IPS-18c (cell line): ENCODE results near the gene SETD7.
"Not testable (repeated sequence)": the region's sequence is repeated elsewhere in the genome, so short reads cannot be mapped to it uniquely, and the experiment has no call there.

Experiments
- H3K4me3 ChIP-seq: 2 replicates; pipeline ENCODE4 v1.7.0; 2013; ENCODE audit warnings: low read depth, mild to moderate bottlenecking, low read length, moderate library complexity; ENCODE audit not compliant: insufficient read depth
- H3K9me3 ChIP-seq: one replicate; pipeline ENCODE4 v1.6.1; 2013; ENCODE audit warnings: mild to moderate bottlenecking, low read length, moderate library complexity; ENCODE audit not compliant: control insufficient read depth, insufficient read depth

SETD7 gene

DNA sequence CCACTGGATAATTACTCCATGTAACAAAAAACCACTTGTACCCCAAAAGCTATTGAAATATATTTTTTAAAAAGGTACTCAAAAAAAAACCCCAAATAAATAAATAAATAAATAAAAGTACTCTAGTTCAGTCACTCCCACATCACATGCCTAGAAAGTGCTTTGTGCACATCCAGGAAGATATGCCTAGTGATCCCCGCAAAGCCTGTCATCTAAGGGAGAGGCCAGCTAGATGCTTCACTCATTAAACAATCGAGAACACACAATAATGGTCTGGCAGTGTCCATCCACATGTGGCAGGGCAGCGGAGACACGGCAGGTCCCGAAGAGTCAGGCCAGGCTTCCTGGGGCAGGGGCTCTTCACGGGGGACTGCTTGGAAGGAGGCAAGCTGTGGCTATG, 54.5 kb downstream of the SETD7 start:
- H3K4me3 ChIP-seq, result no peak overlapping the region
- no peaks in the 10 kb centered on the region for H3K9me3 ChIP-seq

DNA sequence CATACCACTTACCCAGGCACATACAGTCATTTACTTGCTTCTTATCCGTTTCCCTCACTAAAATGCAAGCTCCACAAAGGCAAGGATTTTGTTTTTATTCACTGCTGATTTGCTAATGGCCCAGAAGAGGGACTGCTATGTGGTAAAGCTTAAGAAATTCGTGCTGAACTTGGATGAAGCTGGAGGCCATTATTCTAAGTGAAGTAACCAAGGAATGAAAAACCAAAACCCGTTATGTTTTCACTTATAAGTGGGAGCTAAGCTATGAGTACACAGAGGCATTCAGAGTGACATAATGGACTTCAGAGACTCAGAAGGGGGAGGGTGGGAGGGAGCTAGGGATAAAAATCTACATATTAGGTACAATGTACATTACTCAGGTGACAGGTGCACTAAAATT, 54.9 kb downstream of the SETD7 start:
- no peaks in the 10 kb centered on the region for H3K9me3 ChIP-seq
- H3K4me3 ChIP-seq, result no peak overlapping the region

DNA sequence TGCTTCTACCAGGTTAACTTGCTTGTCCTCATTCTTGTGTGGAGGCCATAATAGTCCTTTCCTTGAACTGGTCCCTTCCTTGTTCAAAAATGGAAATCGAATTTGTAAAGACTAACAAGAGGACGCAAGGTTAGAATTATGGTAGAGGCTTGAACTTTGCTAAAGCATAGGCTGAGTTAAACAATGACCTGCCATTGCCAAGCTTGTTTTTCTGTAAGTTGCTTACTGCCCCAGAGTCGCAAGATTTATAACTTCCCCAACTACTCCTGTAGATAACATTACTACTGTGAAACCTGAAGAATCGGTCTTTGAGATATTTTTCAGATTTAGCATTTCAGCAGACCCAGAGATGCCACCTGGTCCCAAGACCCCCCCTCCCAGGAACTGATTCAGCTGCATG, 56.8 kb downstream of the SETD7 start:
- Histone ChIP-seq H3K4me3 (no peak overlapping the region), H3K9me3 (no peaks in the 10 kb centered on the region)

- Histone ChIP-seq H3K4me3 (no peak overlapping the region), H3K9me3 (no peaks in the 10 kb centered on the region)
Measured at GRCh38 chr4:139493176-139493575, 62.8 kb downstream of the SETD7 start.

- no peaks in the 10 kb centered on the region for H3K9me3 ChIP-seq
Measured at GRCh38 chr4:139492429-139492828, 63.6 kb downstream of the SETD7 start.

DNA sequence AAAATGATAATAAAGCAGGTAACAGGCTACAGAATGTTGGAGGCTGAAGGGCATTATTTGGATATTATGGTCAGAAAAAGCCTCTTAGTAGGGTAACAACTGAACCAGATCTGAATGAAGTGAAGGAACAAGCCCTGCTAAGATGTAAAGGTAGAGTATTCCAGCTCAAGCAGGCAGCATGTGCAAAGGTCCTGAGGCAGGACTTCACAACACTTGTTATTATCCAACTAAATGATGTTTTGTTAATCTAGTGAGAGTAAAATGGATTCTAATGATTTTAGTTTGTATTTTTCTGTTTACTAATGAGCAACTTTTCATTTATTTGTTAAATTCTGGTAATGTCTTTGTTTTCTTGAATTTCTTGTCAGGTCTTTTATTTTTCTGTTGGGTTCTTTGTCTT, 66.4 kb downstream of the SETD7 start:
- no peak overlapping the region for H3K4me3 ChIP-seq
- no peaks in the 10 kb centered on the region for H3K9me3 ChIP-seq

More at GRCh38 chr4:139492429-139492828, 63.6 kb downstream of the SETD7 start:
- no peak overlapping the region; the same call in 1 of the 2 replicates for H3K4me3 ChIP-seq

DNA sequence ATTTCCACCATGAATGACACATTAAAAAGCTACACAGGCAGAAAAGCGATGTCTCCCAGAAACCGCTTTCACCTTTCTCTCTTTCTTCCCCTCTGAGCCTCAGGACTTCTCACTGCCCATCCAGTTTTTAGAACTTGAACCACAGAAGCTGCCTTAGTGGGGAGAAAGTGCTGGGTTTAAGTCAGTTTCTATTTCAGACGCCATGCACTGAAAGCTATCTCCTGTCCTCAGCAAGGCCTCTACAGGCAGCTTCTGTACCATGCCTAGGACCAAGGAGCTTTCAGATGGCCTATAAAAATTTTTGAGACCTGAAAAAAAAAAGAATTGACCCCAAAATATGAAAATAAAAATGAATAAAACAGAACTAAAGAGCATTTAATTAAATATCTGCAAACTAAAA, 67.6 kb downstream of the SETD7 start:
- H3K9me3 ChIP-seq, result no peaks in the 10 kb centered on the region
- H3K4me3 ChIP-seq, result no peak overlapping the region

GRCh38 chr4:139484783-139485311, 71.2 kb downstream of the SETD7 start:
- Histone ChIP-seq H3K9me3 (no peaks in the 10 kb centered on the region), H3K4me3 (no peak overlapping the region)

- H3K9me3 ChIP-seq, result no peaks in the 10 kb centered on the region
- no peak overlapping the region for H3K4me3 ChIP-seq
Measured at GRCh38 chr4:139483000-139483399, 73.0 kb downstream of the SETD7 start.

DNA sequence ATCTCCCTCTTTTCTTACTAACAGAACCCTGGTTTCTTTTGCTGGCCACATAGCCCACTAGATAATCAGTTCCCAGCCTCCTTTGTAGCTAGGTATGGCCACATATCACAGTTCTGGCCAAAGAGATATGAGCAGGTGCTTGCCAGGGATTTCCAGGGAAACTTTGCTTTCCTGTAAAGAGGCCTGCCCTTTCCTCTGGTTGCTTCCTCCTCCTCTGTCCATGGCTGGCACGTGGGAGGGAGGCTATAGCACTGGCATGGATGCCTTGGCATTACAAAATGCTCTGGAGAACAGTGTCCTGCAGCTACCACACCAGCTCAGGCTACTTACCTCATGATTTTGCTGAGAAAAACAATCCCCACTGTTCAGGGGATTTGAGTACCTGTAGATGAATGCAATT, 74.6 kb downstream of the SETD7 start:
- no peak overlapping the region for H3K4me3 ChIP-seq
- no peaks in the 10 kb centered on the region for H3K9me3 ChIP-seq

DNA sequence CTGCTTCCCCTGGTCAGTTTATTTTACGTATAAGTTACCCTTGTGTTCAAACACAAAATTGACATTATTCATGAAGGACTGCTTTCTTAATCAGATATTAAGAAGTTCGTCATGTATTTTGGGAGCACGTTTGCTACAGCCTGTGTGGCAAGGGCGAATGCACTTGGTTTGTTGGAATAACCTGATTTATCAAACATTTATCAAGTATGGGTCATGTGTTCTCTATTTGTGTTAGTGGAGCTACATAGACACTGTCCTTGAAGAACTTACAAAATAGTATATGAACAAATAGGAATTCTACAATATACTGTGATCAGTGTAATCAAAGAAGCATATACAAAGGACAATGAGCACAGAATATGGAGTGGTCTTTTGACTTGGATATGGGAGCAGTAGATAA, 79.7 kb downstream of the SETD7 start:
- H3K4me3 ChIP-seq, result no peak overlapping the region
- no peaks in the 10 kb centered on the region for H3K9me3 ChIP-seq

GRCh38 chr4:139472852-139473251, 83.2 kb downstream of the SETD7 start:
- H3K4me3 ChIP-seq, result no peak overlapping the region
- no peaks in the 10 kb centered on the region for H3K9me3 ChIP-seq

GRCh38 chr4:139470997-139471665, 84.9 kb downstream of the SETD7 start:
- Histone ChIP-seq H3K4me3 (no peak overlapping the region), H3K9me3 (no peaks in the 10 kb centered on the region)

GRCh38 chr4:139470295-139470694, 85.7 kb downstream of the SETD7 start:
- H3K9me3 ChIP-seq, result no peaks in the 10 kb centered on the region
- H3K4me3 ChIP-seq, result no peak overlapping the region

- no peaks in the 10 kb centered on the region for H3K9me3 ChIP-seq
- H3K4me3 ChIP-seq, result no peak overlapping the region
Measured at GRCh38 chr4:139469869-139470268, 86.2 kb downstream of the SETD7 start.

GRCh38 chr4:139469216-139469615, 86.8 kb downstream of the SETD7 start:
- Histone ChIP-seq H3K4me3 (no peak overlapping the region), H3K9me3 (no peaks in the 10 kb centered on the region)

DNA sequence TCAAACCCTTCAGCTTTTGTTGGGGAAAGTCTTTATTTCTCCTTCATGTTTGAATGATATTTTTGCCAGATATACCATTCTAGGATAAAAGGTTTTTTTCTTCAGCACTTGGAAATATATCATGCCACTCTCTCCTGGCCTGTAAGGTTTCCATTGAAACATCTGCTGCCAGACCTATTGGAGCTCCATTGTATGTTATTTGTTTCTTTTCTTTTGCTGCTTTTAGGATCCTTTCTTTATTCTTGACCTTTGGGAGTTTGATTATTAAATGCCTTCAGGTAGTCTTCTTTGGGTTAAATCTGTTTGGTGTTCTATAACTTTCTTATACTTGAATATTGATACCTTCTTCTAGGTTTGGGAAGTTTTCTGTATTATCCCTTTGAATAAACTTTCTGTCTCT, 87.3 kb downstream of the SETD7 start:
- H3K4me3 ChIP-seq, H3K9me3 ChIP-seq: not testable (repeated sequence)

DNA sequence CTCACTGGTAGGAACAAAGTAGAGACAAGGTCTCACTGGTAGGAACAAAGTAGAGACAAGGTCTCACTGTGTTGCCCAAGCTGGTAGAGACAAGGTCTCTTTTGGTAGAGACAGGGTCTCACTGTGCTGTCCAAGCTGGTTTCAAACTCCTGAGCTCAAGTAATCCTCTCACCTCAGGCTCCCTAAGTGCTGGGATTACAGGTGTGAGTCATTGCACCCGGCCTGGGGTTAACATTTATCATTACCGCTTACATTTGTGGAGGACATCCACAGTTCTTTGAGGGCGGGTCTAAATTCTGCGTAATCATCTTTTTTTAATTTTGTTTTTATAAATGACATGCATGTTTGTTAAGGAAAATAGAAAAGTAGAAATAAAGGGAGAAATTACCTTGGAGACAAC, 90.1 kb downstream of the SETD7 start:
- no peak overlapping the region for H3K4me3 ChIP-seq
- H3K9me3 ChIP-seq, result no peaks in the 10 kb centered on the region

- not testable (repeated sequence) for H3K9me3 ChIP-seq, H3K4me3 ChIP-seq
Measured at GRCh38 chr4:139464512-139464911, 91.5 kb downstream of the SETD7 start.
